Epithelial cell of proximal tubule (primary cell): ENCODE measurements around the gene GINS2. TPM values are rescaled to one million over a fixed set of nuclear protein-coding genes. Genes with fewer than 3 reads are reported as not detected.

ENCODE experiments used
- DNase-seq: peaks from one replicate; pipeline ENCODE4 v3.0.0-alpha.2; 2011; ENCODE audit warnings: low read depth
- H3K4me3 ChIP-seq: 2 replicates; pipeline ENCODE4 v1.5.1; 2011; ENCODE audit warnings: low read depth, mild to moderate bottlenecking, low read length
- CTCF ChIP-seq: conservative IDR thresholded peaks from 2 replicates; pipeline ENCODE4 v1.5.1; 2012; ENCODE audit warnings: low read depth, mild to moderate bottlenecking, low read length
- total RNA-seq: library from RNA; depleted of rRNA; stranded (reverse); fragments of >200 nt; gene quantifications from 2 replicates; pipeline ENCODE4 v1.2.3, GENCODE V29; 2015

The GINS2 gene
- total RNA-seq, 1 donor from 2014 or later = 40.2 TPM

GRCh38 chr16:85641776-85642176 is 47.0 kb downstream of the GINS2 start:
- H3K4me3 ChIP-seq = no peak overlapping the region
- no peak for DNase-seq
- no peak for TF ChIP-seq CTCF

- no peak overlapping the region for H3K4me3 ChIP-seq
- no peak for TF ChIP-seq CTCF
- no peak for DNase-seq
Observed at GRCh38 chr16:85641305-85641704, 47.4 kb downstream of the GINS2 start.

GRCh38 chr16:85640585-85640984 is 48.2 kb downstream of the GINS2 start:
- no peak for DNase-seq
- H3K4me3 ChIP-seq = no peak overlapping the region
- TF ChIP-seq CTCF = no peak

GRCh38 chr16:85640254-85640558 is 48.5 kb downstream of the GINS2 start:
- TF ChIP-seq CTCF = no peak
- DNase-seq = no peak
- H3K4me3 ChIP-seq = no peak overlapping the region

- TF ChIP-seq CTCF = no peak
- no peak overlapping the region for H3K4me3 ChIP-seq
- no peak for DNase-seq
Observed at GRCh38 chr16:85639529-85640253, 49.1 kb downstream of the GINS2 start.

- no peak for TF ChIP-seq CTCF
- H3K4me3 ChIP-seq = no peak overlapping the region
- DNase-seq = no peak
Observed at GRCh38 chr16:85638695-85639409, 49.9 kb downstream of the GINS2 start.
